Panc1 (cell line): ENCODE data around the gene BBS1.

Experiments used
- CTCF ChIP-seq: fragments of 450-650 bp; IDR thresholded peaks from 2 replicates; pipeline ENCODE4 v1.5.1; 2017; ENCODE audit warnings: mild to moderate bottlenecking
- POLR2AphosphoS5 ChIP-seq: IDR thresholded peaks from 2 replicates; pipeline ENCODE4 v1.6.1; 2012; ENCODE audit warnings: mild to moderate bottlenecking, low read depth, low read length, moderate library complexity

GRCh38 chr11:66473608-66474515, 36.6 kb upstream of the BBS1 start:
- TF ChIP-seq CTCF (no peak), POLR2AphosphoS5 (no peak)
